ENCODE results near the gene KCNK1.
"Not testable (repeated sequence)": the region's sequence is repeated elsewhere in the genome, so short reads cannot be mapped to it uniquely, and the experiment has no call there.

KCNK1 gene

DNA sequence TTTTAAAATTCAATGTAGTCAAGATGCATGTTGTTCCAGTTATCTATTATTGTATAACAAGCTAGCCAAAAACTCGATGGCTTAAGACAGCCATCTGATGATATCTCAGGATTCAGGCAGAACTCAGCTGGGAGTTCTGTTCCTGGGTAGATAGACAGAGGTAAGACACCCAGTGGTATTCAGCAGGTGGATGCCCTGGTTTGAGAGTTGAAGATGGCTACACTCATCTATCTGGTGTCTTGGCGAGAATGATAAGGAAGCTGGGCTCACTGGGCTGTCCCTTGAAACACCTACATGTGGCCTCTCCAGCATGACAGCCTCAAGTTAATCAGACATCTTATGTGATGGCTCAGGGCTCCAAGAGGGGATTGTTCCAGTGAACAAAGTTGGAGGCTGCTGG lies 3.3 kb upstream of the KCNK1 start:
- no peak for TF ChIP-seq EZH2phosphoT487 (IDR thresholded peaks at IDR 0.05; ENCODE audit: low read depth)
- TF ChIP-seq, protein P1, sequence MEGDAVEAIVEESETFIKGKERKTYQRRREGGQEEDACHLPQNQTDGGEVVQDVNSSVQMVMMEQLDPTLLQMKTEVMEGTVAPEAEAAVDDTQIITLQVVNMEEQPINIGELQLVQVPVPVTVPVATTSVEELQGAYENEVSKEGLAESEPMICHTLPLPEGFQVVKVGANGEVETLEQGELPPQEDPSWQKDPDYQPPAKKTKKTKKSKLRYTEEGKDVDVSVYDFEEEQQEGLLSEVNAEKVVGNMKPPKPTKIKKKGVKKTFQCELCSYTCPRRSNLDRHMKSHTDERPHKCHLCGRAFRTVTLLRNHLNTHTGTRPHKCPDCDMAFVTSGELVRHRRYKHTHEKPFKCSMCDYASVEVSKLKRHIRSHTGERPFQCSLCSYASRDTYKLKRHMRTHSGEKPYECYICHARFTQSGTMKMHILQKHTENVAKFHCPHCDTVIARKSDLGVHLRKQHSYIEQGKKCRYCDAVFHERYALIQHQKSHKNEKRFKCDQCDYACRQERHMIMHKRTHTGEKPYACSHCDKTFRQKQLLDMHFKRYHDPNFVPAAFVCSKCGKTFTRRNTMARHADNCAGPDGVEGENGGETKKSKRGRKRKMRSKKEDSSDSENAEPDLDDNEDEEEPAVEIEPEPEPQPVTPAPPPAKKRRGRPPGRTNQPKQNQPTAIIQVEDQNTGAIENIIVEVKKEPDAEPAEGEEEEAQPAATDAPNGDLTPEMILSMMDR (IDR thresholded peaks at IDR 0.05; ENCODE audit: low read depth, low read length): no peak
- Histone ChIP-seq H3K9ac (ENCODE audit: low read length) (no peak overlapping the region), H3K27ac (ENCODE audit: low read length) (no peak overlapping the region), H3K36me3 (replicated peaks; ENCODE audit: low read depth, low read length) (no peaks in the 10 kb centered on the region), H2AFZ (ENCODE audit: low read depth, low read length) (no peak overlapping the region), H3K4me1 (ENCODE audit: low read length) (peaks cover 28% of the 10 kb centered on the region), H3K4me2 (ENCODE audit: low read length) (no peak overlapping the region), H3K4me3 (ENCODE audit: low read length) (no peak overlapping the region), H3K79me2 (ENCODE audit: low read length) (peaks cover 10% of the 10 kb centered on the region), H3K9me3 (ENCODE audit: insufficient read depth, low read length) (no peaks in the 10 kb centered on the region), H4K20me1 (ENCODE audit: insufficient read depth, low read length) (no peaks in the 10 kb centered on the region), H3K27me3 (ENCODE audit: low read depth, low read length) (no peaks in the 10 kb centered on the region)

DNA sequence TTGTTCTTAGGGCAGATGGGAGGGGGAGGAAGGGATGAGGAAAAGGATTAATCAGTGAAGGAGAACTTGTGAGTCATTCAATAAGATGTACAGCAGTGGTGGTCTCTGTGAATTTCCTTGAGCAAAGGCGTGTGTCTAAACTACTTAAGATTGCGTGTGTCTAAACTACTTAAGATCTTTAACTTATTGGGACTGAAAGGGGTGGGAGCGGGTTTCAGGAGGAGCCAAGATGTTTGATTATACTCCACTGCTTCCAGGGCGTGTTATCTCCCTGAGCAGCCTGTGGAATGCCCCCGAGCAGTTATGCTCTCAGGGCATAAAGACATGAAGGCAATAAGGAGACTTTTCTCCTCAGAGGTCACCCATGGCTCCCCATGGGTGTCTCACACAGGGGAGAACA lies 2.5 kb upstream of the KCNK1 start:
- peaks cover 35% of the 10 kb centered on the region for H3K4me1 ChIP-seq (ENCODE audit: low read length)
- not testable (repeated sequence) for H3K4me3 ChIP-seq (ENCODE audit: low read length)

DNA sequence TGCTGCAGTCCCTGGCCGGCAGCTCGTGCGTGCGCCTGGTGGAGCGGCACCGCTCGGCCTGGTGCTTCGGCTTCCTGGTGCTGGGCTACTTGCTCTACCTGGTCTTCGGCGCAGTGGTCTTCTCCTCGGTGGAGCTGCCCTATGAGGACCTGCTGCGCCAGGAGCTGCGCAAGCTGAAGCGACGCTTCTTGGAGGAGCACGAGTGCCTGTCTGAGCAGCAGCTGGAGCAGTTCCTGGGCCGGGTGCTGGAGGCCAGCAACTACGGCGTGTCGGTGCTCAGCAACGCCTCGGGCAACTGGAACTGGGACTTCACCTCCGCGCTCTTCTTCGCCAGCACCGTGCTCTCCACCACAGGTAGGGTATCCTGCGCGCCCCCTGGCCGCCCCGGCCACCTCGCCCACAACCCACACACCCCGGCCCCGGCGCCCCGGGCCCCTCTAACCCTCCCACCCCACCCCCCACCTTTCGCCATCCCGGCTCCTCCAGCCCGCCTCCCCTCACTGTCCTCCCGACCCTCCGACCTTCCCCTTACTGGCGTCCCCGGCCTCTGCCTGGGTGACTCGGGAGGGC lies 352 bp downstream of the KCNK1 start:
- peak overlapping the region; percentile 76 for H3K4me2 ChIP-seq (ENCODE audit: low read length)
- H3K9ac ChIP-seq (ENCODE audit: low read length): peak overlapping the region; percentile 75
- no peaks in the 10 kb centered on the region for H3K36me3 ChIP-seq (replicated peaks; ENCODE audit: low read depth, low read length)
- H2AFZ ChIP-seq (ENCODE audit: low read depth, low read length): no peak overlapping the region; the same call in 1 of the 2 replicates
- peaks cover 16% of the 10 kb centered on the region for H3K79me2 ChIP-seq (ENCODE audit: low read length)
- H3K9me3 ChIP-seq (ENCODE audit: insufficient read depth, low read length): no peaks in the 10 kb centered on the region
- peak overlapping the region; percentile 90 for H3K4me3 ChIP-seq (ENCODE audit: low read length)
- TF ChIP-seq, protein P1 (IDR thresholded peaks at IDR 0.05; ENCODE audit: low read depth, low read length): no peak
- TF ChIP-seq EZH2phosphoT487 (IDR thresholded peaks at IDR 0.05; ENCODE audit: low read depth): no peak
- H3K4me1 ChIP-seq (ENCODE audit: low read length): peaks cover 39% of the 10 kb centered on the region
- no peaks in the 10 kb centered on the region for H3K27me3 ChIP-seq (ENCODE audit: low read depth, low read length)
- peak overlapping the region; percentile 37; the same call in 1 of the 2 replicates for H3K27ac ChIP-seq (ENCODE audit: low read length)
- H4K20me1 ChIP-seq (ENCODE audit: insufficient read depth, low read length): no peaks in the 10 kb centered on the region

More for the DNA sequence above, 2.5 kb upstream of the KCNK1 start:
- H2AFZ ChIP-seq (ENCODE audit: low read depth, low read length); H3K9ac ChIP-seq (ENCODE audit: low read length); H4K20me1 ChIP-seq (ENCODE audit: insufficient read depth, low read length); H3K27ac ChIP-seq (ENCODE audit: low read length); H3K9me3 ChIP-seq (ENCODE audit: insufficient read depth, low read length); H3K4me2 ChIP-seq (ENCODE audit: low read length); H3K27me3 ChIP-seq (ENCODE audit: low read depth, low read length); H3K36me3 ChIP-seq (replicated peaks; ENCODE audit: low read depth, low read length): not testable (repeated sequence)
- H3K79me2 ChIP-seq (ENCODE audit: low read length): peaks cover 16% of the 10 kb centered on the region

DNA sequence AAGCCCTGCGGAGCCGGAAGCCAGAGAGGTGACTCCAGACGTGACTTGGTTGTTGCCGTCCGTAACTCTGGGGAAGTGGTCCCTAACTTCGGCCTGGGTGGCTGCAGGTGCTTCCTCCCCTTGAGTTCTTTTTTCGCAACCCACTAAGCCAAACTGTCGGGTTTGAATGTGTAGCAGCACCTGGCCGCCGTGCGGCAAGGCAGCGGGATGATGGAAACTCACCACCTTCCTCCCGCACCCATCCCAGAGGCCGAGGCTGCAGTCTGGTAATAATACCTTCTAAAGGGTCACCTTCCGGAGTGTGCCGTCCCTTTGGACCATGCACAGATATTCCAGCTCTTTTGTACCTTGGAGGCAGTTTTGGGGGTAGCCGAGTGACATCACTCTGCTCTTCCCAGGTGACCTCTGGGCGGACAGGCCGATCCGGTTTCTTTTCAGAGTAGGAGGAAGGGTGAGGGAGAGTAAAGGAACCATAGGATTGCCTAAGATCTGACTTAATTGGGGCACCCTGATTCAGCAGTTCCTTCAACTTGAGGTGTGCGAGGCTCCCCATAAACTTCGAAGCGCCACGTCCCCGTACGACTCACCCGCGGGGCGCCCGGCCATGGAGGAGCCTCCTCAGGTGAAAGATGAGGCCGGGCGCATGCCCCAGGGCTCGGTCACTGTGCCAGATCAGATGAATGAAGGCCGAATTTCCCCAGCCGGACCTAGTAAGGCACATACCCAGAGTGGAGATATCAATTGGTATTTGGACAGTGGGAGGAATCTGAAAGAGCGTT lies 1.0 kb downstream of the KCNK1 start:
- TF ChIP-seq, protein P1 (IDR thresholded peaks at IDR 0.05; ENCODE audit: low read depth, low read length): no peak
- no peak for TF ChIP-seq EZH2phosphoT487 (IDR thresholded peaks at IDR 0.05; ENCODE audit: low read depth)
- H3K4me3 ChIP-seq (ENCODE audit: low read length): peak overlapping the region; percentile 90
- peak overlapping the region; percentile 76 for H3K4me2 ChIP-seq (ENCODE audit: low read length)

More for the DNA sequence above, 1.0 kb downstream of the KCNK1 start:
- H3K9ac ChIP-seq (ENCODE audit: low read length): peak overlapping the region; percentile 75
- H3K4me1 ChIP-seq (ENCODE audit: low read length): peaks cover 39% of the 10 kb centered on the region
- H3K36me3 ChIP-seq (replicated peaks; ENCODE audit: low read depth, low read length): no peaks in the 10 kb centered on the region
- no peaks in the 10 kb centered on the region for H3K27me3 ChIP-seq (ENCODE audit: low read depth, low read length)
- peaks cover 16% of the 10 kb centered on the region for H3K79me2 ChIP-seq (ENCODE audit: low read length)
- H2AFZ ChIP-seq (ENCODE audit: low read depth, low read length): no peak overlapping the region; the same call in 1 of the 2 replicates
- no peaks in the 10 kb centered on the region for H3K9me3 ChIP-seq (ENCODE audit: insufficient read depth, low read length)
- H3K27ac ChIP-seq (ENCODE audit: low read length): 0 out of 2 replicates have a peak overlapping the region, but pooled peaks have one; percentile 2
- H4K20me1 ChIP-seq (ENCODE audit: insufficient read depth, low read length): no peaks in the 10 kb centered on the region

Data from OCI-LY3 (cell line).